ENCODE data around the gene GSTCD. TPM values are rescaled to one million over a fixed set of nuclear protein-coding genes. Genes with fewer than 3 reads are reported as not detected.

The GSTCD gene
- total RNA-seq, 1 experiment from 2014 or later = 21.7 TPM

DNA sequence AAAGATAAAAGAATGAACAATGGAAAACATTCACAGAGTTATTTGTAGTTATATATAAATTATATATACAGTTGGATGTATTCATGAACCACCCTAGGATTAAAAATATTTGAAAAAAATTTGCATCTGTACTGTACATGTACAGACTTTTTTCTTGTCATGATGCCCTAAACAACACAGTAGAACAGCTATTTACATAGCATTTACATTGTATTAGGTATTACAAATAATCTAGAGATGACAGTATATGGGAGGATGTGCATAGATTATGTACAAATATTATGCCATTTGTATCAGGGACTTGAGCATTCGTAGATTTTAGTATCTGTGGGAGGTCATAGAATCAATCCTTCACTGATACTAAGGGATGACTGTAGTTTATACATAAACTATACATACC lies 44.8 kb downstream of the GSTCD start (continued):
- TF ChIP-seq, protein P1, sequence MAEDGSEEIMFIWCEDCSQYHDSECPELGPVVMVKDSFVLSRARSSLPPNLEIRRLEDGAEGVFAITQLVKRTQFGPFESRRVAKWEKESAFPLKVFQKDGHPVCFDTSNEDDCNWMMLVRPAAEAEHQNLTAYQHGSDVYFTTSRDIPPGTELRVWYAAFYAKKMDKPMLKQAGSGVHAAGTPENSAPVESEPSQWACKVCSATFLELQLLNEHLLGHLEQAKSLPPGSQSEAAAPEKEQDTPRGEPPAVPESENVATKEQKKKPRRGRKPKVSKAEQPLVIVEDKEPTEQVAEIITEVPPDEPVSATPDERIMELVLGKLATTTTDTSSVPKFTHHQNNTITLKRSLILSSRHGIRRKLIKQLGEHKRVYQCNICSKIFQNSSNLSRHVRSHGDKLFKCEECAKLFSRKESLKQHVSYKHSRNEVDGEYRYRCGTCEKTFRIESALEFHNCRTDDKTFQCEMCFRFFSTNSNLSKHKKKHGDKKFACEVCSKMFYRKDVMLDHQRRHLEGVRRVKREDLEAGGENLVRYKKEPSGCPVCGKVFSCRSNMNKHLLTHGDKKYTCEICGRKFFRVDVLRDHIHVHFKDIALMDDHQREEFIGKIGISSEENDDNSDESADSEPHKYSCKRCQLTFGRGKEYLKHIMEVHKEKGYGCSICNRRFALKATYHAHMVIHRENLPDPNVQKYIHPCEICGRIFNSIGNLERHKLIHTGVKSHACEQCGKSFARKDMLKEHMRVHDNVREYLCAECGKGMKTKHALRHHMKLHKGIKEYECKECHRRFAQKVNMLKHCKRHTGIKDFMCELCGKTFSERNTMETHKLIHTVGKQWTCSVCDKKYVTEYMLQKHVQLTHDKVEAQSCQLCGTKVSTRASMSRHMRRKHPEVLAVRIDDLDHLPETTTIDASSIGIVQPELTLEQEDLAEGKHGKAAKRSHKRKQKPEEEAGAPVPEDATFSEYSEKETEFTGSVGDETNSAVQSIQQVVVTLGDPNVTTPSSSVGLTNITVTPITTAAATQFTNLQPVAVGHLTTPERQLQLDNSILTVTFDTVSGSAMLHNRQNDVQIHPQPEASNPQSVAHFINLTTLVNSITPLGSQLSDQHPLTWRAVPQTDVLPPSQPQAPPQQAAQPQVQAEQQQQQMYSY (CRISPR knock-in tag; IDR thresholded peaks at IDR 0.05) = no peak
- TF ChIP-seq MLX (CRISPR knock-in tag; IDR thresholded peaks at IDR 0.05) (no peak), FOXP4 (CRISPR knock-in tag; IDR thresholded peaks at IDR 0.05) (no peak), ZNF232 (CRISPR knock-in tag; IDR thresholded peaks at IDR 0.05) (no peak), ZNF317 (CRISPR knock-in tag; IDR thresholded peaks at IDR 0.05; ENCODE audit: borderline replicate concordance, low read depth) (no peak), NR2C2 (CRISPR knock-in tag; IDR thresholded peaks at IDR 0.05) (no peak), NFYB (CRISPR knock-in tag; conservative IDR thresholded peaks at IDR 0.05; ENCODE audit: low read depth) (no peak), ZBTB21 (CRISPR knock-in tag; IDR thresholded peaks at IDR 0.05; ENCODE audit: borderline replicate concordance) (no peak), CREM (CRISPR knock-in tag; IDR thresholded peaks at IDR 0.05) (no peak), ZNF396 (CRISPR knock-in tag; IDR thresholded peaks at IDR 0.05; ENCODE audit: borderline replicate concordance) (no peak), ATF1 (CRISPR knock-in tag; IDR thresholded peaks at IDR 0.05) (no peak)
- TF ChIP-seq, protein P2, sequence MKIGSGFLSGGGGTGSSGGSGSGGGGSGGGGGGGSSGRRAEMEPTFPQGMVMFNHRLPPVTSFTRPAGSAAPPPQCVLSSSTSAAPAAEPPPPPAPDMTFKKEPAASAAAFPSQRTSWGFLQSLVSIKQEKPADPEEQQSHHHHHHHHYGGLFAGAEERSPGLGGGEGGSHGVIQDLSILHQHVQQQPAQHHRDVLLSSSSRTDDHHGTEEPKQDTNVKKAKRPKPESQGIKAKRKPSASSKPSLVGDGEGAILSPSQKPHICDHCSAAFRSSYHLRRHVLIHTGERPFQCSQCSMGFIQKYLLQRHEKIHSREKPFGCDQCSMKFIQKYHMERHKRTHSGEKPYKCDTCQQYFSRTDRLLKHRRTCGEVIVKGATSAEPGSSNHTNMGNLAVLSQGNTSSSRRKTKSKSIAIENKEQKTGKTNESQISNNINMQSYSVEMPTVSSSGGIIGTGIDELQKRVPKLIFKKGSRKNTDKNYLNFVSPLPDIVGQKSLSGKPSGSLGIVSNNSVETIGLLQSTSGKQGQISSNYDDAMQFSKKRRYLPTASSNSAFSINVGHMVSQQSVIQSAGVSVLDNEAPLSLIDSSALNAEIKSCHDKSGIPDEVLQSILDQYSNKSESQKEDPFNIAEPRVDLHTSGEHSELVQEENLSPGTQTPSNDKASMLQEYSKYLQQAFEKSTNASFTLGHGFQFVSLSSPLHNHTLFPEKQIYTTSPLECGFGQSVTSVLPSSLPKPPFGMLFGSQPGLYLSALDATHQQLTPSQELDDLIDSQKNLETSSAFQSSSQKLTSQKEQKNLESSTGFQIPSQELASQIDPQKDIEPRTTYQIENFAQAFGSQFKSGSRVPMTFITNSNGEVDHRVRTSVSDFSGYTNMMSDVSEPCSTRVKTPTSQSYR (CRISPR knock-in tag; IDR thresholded peaks at IDR 0.05) = no peak

GRCh38 chr4:105755375-105755774 lies 46.8 kb downstream of the GSTCD start:
- Mint-ChIP-seq H3K4me1 (no peaks in the 10 kb centered on the region), H3K9me3 (no peaks in the 10 kb centered on the region), H3K27me3 (ENCODE audit: low read depth) (no peaks in the 10 kb centered on the region), H3K27ac (no peak overlapping the region), H3K36me3 (no peaks in the 10 kb centered on the region), H3K4me3 (no peak overlapping the region)
- ChIA-PET POLR2A (interaction anchor here (0.6 kb wide), 1 partner anchor 1811 kb away, joined by 3 read pairs; no protein-coding TSS in a partner anchor), CTCF (no interaction called here)
- ATAC-seq (no peak), DNase-seq (ENCODE audit: low spot score) (no peak)
- TF ChIP-seq HMGA2 (CRISPR knock-in tag; IDR thresholded peaks at IDR 0.05) = no peak
- no peak for TF ChIP-seq ARID4B (CRISPR knock-in tag; IDR thresholded peaks at IDR 0.05; ENCODE audit: borderline replicate concordance)
- TF ChIP-seq, protein P3, sequence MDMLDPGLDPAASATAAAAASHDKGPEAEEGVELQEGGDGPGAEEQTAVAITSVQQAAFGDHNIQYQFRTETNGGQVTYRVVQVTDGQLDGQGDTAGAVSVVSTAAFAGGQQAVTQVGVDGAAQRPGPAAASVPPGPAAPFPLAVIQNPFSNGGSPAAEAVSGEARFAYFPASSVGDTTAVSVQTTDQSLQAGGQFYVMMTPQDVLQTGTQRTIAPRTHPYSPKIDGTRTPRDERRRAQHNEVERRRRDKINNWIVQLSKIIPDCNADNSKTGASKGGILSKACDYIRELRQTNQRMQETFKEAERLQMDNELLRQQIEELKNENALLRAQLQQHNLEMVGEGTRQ (CRISPR knock-in tag; IDR thresholded peaks at IDR 0.05) = no peak
- no peak for TF ChIP-seq GRHL2 (CRISPR knock-in tag; IDR thresholded peaks at IDR 0.05; ENCODE audit: insufficient replicate concordance, severe bottlenecking)
- TF ChIP-seq, protein P4, sequence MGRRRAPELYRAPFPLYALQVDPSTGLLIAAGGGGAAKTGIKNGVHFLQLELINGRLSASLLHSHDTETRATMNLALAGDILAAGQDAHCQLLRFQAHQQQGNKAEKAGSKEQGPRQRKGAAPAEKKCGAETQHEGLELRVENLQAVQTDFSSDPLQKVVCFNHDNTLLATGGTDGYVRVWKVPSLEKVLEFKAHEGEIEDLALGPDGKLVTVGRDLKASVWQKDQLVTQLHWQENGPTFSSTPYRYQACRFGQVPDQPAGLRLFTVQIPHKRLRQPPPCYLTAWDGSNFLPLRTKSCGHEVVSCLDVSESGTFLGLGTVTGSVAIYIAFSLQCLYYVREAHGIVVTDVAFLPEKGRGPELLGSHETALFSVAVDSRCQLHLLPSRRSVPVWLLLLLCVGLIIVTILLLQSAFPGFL (CRISPR knock-in tag; IDR thresholded peaks at IDR 0.05; ENCODE audit: borderline replicate concordance) = no peak
- no peak for TF ChIP-seq SP1 (CRISPR knock-in tag; conservative IDR thresholded peaks at IDR 0.05)
- no peak for TF ChIP-seq ETV6 (CRISPR knock-in tag; IDR thresholded peaks at IDR 0.05)

Data from WTC11 (cell line).